Ascending aorta (tissue), 2 donors: Measurements from ENCODE around the gene GDPD5. TPM values are rescaled to one million over a fixed set of nuclear protein-coding genes. Genes with fewer than 3 reads are reported as not detected.

ENCODE experiments used
- DNase-seq, 2 donors: peaks; one replicate each; pipeline ENCODE4 v3.0.0-alpha.2; 2019; ENCODE audit warnings: low spot score in 2 of 2
- H3K27ac ChIP-seq, 2 donors: fragments of 200-600 bp; sonication (generic); one replicate each; pipeline ENCODE4 v1.5.1; 2016 to 2017; ENCODE audit warnings: mild to moderate bottlenecking in 1 of 2
- H3K27me3 ChIP-seq: fragments of 200-600 bp; sonication (generic); one replicate; pipeline ENCODE4 v1.5.1; 2017
- H3K36me3 ChIP-seq, 2 donors: fragments of 200-600 bp; sonication (generic); one replicate each; pipeline ENCODE4 v1.5.1; 2016
- H3K4me1 ChIP-seq, 2 donors: fragments of 200-600 bp; sonication (generic); one replicate each; pipeline ENCODE4 v1.5.1; 2016 to 2017; ENCODE audit warnings: mild to moderate bottlenecking in 1 of 2
- H3K4me3 ChIP-seq, 2 donors: fragments of 200-600 bp; sonication (generic); one replicate each; pipeline ENCODE4 v1.5.1; 2016 to 2017; ENCODE audit warnings: mild to moderate bottlenecking in 1 of 2
- H3K9me3 ChIP-seq, 2 donors: fragments of 200-600 bp; sonication (generic); one replicate each; pipeline ENCODE4 v1.5.1; 2016
- CTCF ChIP-seq, 3 experiments: fragments of 200-600 bp in 2 of 3; fragments of 450-650 bp in 1 of 3; sonication (generic) in 2 of 3; IDR thresholded peaks; one replicate each; pipeline ENCODE4 v1.5.1; 2016 to 2019; ENCODE audit warnings: antibody characterized with exemption in 3 of 3, mild to moderate bottlenecking in 1 of 3, moderate library complexity in 1 of 3
- intact Hi-C: fragments of 100-400 bp; cut with DNase I; formaldehyde crosslinking; loops from one replicate; pipeline ENCODE4 v1.15.1; 2023
- total RNA-seq: library from RNA; depleted of rRNA; stranded (reverse); fragments of >200 nt; gene quantifications from one replicate; pipeline ENCODE4 v1.1.0, GENCODE V29; 2016

GDPD5 gene
- total RNA-seq, 1 donor from 2014 or later, result 64.6 TPM

GRCh38 chr11:75481922-75482606, 43.7 kb downstream of the GDPD5 start:
- Histone ChIP-seq H3K27ac (no peak overlapping the region), H3K4me3 (no peak overlapping the region), H3K36me3 (no peaks in the 10 kb centered on the region), H3K9me3 (no peaks in the 10 kb centered on the region), H3K27me3 (no peaks in the 10 kb centered on the region), H3K4me1 (no peaks in the 10 kb centered on the region)
- DNase-seq, result no peak
- intact Hi-C loops, result no loop called here
- TF ChIP-seq CTCF (IDR thresholded peaks at IDR 0.05), result no peak

- H3K36me3 ChIP-seq, result no peaks in the 10 kb centered on the region
- intact Hi-C loops, result no loop called here
- H3K9me3 ChIP-seq, result no peaks in the 10 kb centered on the region
- H3K27ac ChIP-seq, result no peak overlapping the region
- H3K27me3 ChIP-seq, result no peaks in the 10 kb centered on the region
- no peak for DNase-seq
- H3K4me1 ChIP-seq, result no peaks in the 10 kb centered on the region
- TF ChIP-seq CTCF (IDR thresholded peaks at IDR 0.05), result no peak
- H3K4me3 ChIP-seq, result no peak overlapping the region
Measured at GRCh38 chr11:75481223-75481921, 44.4 kb downstream of the GDPD5 start.

GRCh38 chr11:75480185-75481175, 45.3 kb downstream of the GDPD5 start:
- intact Hi-C loops, result no loop called here
- Histone ChIP-seq H3K4me1 (peaks cover 0 to 3% of the 10 kb centered on the region in 2 donors), H3K36me3 (no peaks in the 10 kb centered on the region), H3K27me3 (no peaks in the 10 kb centered on the region), H3K27ac (no peak overlapping the region), H3K9me3 (no peaks in the 10 kb centered on the region), H3K4me3 (no peak overlapping the region)
- TF ChIP-seq CTCF (IDR thresholded peaks at IDR 0.05), result no peak
- DNase-seq, result no peak

DNA sequence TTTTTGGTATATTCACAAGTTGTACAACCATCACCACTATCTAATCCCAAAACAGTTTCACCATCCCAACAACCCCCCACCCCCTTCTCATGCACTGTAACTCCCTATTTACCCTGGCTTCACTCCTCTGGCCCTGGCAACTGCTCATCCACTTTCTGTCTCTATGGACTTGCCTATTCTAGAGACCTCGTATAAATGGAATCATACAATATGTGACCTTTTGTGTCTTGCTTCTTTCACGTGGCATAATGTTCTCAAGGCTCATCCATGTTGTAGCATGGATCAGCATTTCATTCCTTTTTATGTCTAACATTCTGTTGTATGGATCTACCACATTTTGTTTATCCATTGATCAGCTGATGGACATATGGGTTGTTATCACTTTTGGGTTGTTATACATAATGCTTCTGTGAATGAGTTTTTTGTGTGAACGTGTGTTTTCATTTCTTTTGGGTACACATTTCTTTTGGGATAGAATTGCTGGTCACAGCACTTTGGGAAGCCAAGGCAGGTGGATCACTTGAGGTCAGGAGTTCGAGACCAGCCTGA, 46.1 kb downstream of the GDPD5 start:
- TF ChIP-seq CTCF (IDR thresholded peaks at IDR 0.05), result no peak
- peaks cover 0 to 3% of the 10 kb centered on the region in 2 donors for H3K4me1 ChIP-seq
- H3K27me3 ChIP-seq, result no peaks in the 10 kb centered on the region
- no peaks in the 10 kb centered on the region for H3K36me3 ChIP-seq
- intact Hi-C loops, result no loop called here
- H3K9me3 ChIP-seq, result no peaks in the 10 kb centered on the region
- no peak overlapping the region for H3K27ac ChIP-seq
- no peak for DNase-seq
- H3K4me3 ChIP-seq, result no peak overlapping the region

GRCh38 chr11:75478783-75479596, 46.8 kb downstream of the GDPD5 start:
- Histone ChIP-seq H3K9me3 (no peaks in the 10 kb centered on the region), H3K27ac (no peak overlapping the region), H3K36me3 (no peaks in the 10 kb centered on the region), H3K4me3 (no peak overlapping the region), H3K27me3 (no peaks in the 10 kb centered on the region), H3K4me1 (peaks cover 0 to 3% of the 10 kb centered on the region in 2 donors)
- intact Hi-C loops, result no loop called here
- no peak for TF ChIP-seq CTCF (IDR thresholded peaks at IDR 0.05)
- no peak for DNase-seq
